T47D (cell line): Measurements from ENCODE around the gene STX11.

Experiments
- DNase-seq, 2 experiments: peaks; one replicate each; pipeline versions ENCODE4 v3.0.0 to v3.0.0-alpha.2; 2011 to 2012; ENCODE audit warnings: low read depth in 1 of 2, low spot score in 1 of 2
- JUND ChIP-seq: IDR thresholded peaks from 2 replicates; pipeline ENCODE4 v1.6.1; 2012; ENCODE audit warnings: low read depth
- in situ Hi-C: cut with HindIII; loops from 2 replicates; pipeline ENCODE4 v1.10.0; 2016; ENCODE audit warnings: low sequenced_read_pairs, low pct_unique_long_range_greater_than_20kb

Gene STX11

DNA sequence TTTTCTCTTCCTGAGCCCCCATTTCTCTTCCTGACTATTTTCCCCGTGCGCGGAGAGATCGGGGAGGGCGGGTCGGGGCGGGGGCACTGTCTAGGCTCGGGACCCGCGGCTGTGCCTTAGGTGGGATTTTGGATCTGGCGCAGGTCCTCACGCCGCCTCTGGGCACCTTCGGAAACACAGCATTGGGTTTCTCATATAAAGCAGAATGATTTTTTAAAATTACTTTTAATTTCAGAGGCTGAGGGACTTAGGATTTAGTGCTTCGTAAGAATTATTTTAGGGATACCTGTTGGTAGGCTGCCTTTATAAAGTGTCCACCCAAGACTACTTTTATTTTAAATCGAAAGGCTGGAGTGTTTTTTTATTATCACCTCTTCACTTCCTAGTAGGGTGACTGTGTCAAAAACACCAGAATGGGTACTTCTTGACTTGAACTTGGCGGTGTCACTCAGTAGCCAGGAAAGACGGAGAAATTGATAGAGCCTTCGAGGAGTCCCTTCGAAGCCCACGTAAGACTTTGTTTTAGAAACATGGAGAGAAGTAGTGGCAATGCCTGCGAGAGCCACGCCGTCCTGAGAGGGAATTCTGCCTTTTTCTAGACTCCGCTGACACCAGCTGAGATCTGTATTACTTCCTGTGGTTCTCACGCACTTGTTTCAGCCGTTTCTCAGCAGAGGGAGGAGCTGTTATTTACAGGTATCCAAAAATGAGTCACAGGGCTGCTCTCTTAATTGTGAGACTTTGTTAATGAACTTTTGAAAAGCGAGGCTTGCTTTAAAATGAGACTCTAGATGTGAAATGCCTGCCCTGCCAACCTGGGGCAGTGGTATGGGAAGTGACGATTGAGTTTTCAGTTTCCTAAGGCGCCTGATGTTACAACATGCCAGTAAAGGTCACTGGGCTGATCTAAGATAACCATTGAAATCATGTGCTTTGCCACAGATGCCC lies 667 bp downstream of the STX11 start:
- peak in 1 of 2 experiments; percentile 3 for DNase-seq

DNA sequence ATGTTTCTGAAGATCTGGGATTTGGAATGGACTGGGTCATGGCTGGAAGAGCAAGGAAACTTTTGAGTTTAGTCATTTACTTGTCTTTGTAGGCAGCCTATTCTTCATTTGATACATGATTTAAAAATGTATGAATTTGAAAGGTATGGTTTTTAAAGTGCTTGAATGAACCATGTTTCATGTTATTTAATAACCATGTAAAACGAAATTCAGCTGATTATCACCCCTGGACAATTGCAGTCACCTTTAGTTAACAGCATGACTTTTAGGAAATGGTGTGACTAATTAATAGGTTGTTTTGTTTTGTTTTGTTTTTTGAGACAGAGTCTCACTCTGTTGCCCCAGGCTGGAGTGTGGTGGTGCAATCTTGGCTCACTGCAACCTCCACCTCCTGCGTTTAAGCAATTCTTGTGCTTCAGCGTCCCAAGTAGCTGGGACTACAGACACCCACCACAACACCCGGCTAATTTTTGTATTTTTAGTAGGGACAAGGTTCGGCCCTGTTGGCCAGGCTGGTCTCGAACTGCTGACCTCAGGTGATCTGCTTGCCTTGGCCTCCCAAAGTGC lies 2.1 kb downstream of the STX11 start:
- TF ChIP-seq JUND, result no peak
- no peak for DNase-seq
- in situ Hi-C loops, result no loop called here

More for the DNA sequence above, 667 bp downstream of the STX11 start:
- in situ Hi-C loops, result no loop called here
- TF ChIP-seq JUND, result no peak

DNA sequence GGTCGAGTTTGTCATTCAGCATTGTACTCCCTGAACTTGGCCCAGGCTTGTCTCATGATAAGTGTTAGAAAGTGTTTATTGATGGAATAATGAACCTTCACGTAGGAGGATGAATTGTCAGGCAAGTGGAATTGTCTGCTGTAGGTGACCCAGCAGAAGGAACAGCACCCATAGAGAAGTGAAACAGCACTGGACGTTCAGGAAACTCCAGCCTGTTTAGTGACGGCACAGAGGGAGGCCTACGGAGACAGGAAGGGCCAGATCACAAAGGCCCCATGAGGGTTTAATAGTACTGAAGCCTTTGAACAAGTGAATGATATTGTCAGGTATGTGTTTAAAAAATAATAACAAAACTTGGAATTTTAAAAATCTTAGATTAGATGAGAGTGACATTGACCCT lies 2.9 kb downstream of the STX11 start:
- TF ChIP-seq JUND, result no peak
- DNase-seq, result no peak
- in situ Hi-C loops, result no loop called here

DNA sequence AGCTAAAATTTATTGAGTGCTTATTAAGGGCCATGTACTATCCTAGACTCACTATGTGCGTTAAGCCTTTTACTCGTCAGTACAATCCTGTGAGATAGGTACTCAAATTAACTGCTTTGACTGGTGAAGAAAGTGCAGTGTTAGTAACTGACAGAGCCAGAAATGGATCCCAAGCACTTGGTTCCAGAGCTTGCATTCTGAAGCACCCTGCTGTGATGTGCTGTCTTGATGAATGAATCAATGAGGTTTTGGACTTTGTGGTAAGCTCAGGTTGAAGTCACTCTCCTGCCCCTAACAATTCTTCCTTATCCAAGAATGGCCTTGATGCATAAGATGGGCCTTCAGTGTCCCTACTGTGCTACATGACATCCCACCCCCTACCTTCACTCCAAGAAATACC lies 3.7 kb downstream of the STX11 start:
- in situ Hi-C loops, result no loop called here
- DNase-seq, result no peak
- no peak for TF ChIP-seq JUND

DNA sequence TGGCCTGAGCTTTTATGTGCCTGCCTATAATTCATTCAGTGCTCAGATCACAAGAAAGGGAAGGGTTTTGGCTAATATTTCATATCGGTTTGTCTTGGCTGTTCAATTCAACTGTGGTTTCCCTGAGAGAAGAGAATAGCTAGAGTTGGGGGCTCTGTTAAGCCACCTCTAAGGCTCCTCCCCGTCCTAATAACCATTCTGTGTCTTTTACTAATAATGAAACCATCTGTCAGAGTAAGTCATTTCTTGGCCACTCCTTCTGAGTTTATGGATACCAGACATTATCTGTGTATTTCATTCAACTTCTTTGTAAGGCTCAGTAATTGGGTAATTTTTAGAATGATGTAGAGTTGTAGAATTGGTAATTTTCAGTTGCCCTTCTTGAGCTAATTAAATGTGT lies 5.2 kb downstream of the STX11 start:
- DNase-seq, result no peak
- in situ Hi-C loops, result no loop called here
- TF ChIP-seq JUND, result no peak

DNA sequence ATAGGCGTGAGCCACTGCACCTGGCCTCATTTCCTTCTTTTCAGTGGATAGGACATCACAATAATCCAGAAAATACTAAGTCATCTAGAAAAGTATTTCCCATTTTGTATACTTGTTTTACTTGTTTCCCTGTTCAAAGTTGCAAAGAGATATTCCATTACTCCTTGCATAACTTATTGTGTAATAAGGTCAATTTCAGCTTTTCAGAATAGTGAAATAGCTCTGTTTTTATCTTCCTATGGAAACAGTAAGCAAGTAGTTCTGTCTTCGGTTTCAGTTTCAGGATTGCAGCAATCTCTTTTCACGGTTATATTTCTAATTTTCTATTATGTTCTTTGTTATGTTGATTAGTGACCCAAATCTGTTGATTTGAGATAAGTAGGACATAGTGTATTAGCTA lies 6.0 kb downstream of the STX11 start:
- in situ Hi-C loops, result no loop called here
- TF ChIP-seq JUND, result no peak
- no peak for DNase-seq

DNA sequence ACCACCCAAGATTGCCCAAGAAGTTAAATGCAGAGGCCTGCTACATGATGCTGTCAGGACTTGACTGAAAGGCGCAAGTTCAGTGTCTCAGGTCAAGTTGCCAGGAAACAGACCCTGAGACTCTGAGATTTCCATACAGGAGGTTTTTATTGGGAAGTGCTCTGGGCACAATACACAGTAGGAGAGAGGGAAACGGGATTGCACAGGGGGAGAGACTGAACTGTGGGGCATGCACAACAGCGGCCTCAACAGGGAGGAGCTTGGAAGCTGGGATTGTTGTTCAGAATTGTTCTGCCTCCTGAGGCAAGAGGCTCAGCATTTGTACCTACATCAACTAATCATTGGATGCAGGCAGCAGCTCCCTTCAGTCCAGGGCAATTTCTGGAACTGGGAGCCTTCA lies 6.7 kb downstream of the STX11 start:
- TF ChIP-seq JUND, result no peak
- no peak for DNase-seq
- in situ Hi-C loops, result no loop called here

DNA sequence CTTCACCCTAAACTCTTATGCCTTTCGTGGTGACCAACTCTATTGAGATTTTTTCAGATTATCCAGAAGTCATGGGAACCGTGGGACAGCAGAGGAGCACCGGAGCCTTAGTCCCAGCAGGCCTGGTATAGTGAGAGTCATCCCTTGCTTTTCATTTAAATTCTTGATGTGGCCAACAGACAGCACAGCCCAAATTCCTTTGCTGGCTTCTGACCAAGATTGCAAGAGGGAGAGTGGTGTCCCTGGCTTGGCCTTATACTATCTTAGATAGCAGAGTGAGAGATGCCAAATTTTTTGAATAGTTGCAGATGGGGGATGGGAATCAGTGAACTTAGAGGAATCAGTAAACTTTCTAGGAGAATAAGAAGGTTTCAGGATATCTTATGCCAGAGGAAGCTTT lies 7.8 kb downstream of the STX11 start:
- DNase-seq, result peak in 1 of 2 experiments; percentile 12
- no peak for TF ChIP-seq JUND
- in situ Hi-C loops, result no loop called here

DNA sequence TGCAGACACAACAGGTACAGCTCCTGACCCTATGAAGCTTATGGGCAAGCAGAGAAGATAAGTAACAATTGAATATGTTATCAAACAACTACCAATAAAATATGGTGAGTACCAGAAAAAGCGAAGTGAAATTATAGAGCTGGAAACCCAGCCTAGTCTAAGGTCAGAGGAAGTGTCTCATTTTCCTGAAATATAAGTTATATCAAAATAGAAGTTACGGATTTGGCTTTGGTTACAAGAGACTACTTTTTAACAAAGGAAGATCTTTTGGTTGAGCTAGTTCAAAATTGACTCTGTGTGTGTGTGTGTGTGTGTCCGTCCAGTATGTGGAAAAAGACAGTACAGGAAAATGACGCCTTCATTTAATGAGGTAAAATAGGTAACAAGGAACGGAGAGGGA lies 8.9 kb downstream of the STX11 start:
- in situ Hi-C loops, result no loop called here

DNA sequence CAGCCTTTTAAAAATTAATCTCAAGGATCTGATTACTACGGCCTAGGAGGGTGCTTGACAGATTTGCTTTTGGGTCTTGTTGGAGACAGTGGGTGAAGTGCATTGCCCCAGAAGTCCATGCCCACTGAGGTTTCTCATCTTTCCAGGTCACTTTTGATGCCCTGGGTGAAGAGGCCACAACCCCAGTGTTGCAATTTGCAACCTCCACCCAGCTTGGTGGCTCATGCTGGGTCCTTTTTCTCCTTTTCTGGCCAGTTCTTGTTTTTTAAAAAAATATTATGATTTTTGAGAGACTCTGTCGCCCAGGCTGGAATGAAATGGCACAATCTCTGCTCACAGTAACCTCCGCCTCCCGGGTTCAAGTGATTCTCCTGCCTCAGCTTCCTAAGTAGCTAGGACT lies 9.4 kb downstream of the STX11 start:
- TF ChIP-seq JUND, result no peak
- DNase-seq, result no peak
- in situ Hi-C loops, result no loop called here

More for the DNA sequence above, 8.9 kb downstream of the STX11 start:
- TF ChIP-seq JUND, result no peak
- DNase-seq, result no peak

DNA sequence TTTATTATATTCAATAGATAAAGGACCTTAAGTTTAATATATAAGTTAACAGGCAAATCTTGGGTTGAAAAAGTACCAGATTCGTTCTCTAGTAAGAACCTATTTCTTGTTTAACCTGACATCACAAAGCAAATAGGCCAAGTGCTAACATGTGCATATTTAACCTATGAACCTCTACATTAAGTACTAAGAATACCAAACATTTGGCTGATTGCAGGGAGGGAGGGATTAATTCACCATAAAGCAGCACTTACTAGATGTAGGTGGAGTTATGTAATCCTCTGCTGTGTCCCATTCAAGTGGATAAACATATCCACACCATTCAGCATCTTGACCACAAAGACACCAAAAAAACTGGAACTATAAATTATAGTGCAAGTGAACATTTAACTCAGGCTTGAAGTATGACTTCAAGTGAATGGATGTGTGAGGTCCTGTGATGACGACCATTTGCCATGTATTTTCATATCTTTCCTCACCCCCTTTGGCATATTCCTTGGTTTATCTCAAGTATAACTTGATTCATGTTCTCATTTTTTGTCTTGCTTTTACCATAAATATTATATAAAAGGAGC lies 10.2 kb downstream of the STX11 start:
- in situ Hi-C loops, result no loop called here
- TF ChIP-seq JUND, result no peak
- no peak for DNase-seq

DNA sequence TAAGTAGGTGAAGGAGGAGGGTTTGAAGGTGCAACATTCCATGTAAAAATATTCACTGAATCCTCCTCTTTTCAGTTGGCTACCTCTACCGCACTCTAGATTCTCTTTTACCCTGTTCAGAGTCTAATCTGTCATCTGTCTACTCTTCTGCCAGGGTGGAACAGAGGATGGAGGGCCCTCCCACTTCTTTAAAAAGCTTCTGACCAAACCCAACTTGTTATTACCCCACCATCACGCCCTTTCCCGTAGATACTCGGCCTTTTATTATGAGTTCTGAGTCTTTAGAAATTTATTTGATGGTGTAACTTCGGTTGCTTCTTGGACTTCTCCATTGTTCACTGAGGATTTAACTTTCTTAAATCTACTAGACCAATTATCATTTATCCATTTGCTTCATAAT lies 11.7 kb downstream of the STX11 start:
- no peak for TF ChIP-seq JUND
- in situ Hi-C loops, result no loop called here
- no peak for DNase-seq

DNA sequence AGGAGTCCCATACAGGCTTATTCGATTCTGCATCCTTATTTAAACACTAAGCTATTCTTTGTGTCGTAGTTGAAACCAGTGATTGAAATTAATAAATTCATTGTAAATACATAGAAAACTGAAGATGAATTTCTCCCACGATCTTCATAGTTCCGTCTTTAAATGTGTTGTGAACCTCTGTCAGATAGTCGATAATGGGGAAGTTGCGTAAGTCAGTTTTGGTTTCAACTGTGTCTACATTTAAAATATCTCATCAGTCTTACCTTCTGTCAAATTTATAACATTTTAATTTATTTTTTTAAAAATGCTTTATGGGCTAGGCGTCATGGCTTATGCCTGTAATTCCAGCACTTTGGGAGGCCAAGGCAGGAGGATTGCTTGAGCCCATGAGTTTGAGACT lies 12.7 kb downstream of the STX11 start:
- no peak for TF ChIP-seq JUND
- in situ Hi-C loops, result no loop called here
- DNase-seq, result no peak
